GM18873 (cell line): Measurements from ENCODE around the gene UHRF2.

Source experiments
- ATAC-seq: cut with Tn5 transposase; IDR thresholded peaks from one replicate; pipeline ENCODE4 v1.9.1; 2021; ENCODE audit warnings: mild to moderate bottlenecking, moderate library complexity, moderate number of reproducible peaks; ENCODE audit not compliant: unreplicated experiment, low FRiP score

The UHRF2 gene

DNA sequence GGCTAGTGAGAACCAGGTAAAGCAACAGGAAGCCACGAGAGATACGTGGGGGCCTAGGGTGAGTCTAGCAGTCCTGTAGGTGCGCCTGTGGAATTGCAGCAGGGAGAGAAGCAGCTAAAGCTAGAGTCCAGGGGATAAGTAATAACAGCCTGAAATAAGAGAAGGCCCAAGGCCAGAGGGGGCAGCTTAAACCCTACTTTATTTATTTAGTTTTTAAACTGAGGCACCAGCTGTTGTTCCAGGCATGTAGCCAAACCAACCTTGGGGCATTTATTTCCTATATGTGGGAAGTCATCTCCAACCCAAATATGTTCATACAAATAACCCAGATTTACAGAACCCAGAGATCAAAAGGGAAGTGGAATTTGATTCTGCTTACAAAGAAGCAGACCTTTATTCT, 139.0 kb downstream of the UHRF2 start:
- no peak for ATAC-seq

DNA sequence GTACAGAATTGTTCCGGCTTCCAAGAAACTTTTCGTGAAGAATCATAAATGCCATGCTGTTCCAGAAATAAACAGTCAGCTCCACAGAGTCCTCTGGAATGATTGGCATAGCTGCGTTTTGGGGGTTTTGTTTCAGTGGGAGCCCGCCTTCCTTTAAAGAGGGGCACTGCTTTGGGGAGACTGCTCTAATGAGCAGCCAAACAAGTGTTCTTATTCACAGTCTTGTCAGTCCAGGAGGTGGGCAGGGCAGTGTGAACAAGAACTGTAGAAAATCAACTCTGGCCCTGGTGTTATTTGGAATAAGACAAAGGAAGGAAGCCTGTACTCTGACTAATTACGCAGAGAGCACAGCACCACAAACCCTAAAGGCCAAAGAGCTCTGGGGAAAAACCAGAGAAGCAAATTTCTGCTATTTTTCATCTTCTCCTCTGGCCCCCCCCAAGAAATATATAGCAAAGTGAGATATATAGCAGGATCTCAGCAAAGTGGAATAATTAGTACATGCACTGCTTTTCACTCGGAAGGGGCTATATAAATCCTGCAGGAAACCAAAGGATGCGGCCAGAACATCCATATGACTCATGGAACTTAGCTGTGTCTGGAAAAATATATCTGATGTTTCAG, 139.6 kb downstream of the UHRF2 start:
- no peak for ATAC-seq

DNA sequence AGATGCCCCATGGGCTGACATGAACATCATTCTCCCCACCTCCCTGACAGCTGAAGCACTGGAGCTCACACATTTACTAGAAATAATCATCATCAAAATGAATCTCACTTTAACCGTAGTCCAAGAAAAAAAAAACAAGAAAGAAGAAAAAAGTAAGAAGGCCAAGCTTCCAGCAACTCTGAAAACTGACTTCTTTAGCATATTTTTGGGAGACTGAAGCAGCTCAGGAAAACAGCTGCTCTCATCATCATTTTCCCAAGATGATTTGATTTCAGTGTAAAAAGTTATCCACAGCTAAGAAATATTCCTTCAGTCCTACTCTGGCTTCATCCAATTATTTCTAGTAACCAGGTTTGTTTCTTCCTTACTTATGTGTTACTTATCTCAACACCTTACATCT, 140.9 kb downstream of the UHRF2 start:
- ATAC-seq, result no peak
